DMS114 treated with DMSO at 0.1 percent for 48 hours (cell line): ENCODE measurements around the gene MYCN.
"Not testable (repeated sequence)": the region's sequence is repeated elsewhere in the genome, so short reads cannot be mapped to it uniquely, and the experiment has no call there.

ENCODE experiments used
- DNase-seq: peaks from one replicate; lab custom pipeline; 2025; ENCODE audit not compliant: unreplicated experiment; lab: John Stamatoyannopoulos, UW

MYCN gene

DNA sequence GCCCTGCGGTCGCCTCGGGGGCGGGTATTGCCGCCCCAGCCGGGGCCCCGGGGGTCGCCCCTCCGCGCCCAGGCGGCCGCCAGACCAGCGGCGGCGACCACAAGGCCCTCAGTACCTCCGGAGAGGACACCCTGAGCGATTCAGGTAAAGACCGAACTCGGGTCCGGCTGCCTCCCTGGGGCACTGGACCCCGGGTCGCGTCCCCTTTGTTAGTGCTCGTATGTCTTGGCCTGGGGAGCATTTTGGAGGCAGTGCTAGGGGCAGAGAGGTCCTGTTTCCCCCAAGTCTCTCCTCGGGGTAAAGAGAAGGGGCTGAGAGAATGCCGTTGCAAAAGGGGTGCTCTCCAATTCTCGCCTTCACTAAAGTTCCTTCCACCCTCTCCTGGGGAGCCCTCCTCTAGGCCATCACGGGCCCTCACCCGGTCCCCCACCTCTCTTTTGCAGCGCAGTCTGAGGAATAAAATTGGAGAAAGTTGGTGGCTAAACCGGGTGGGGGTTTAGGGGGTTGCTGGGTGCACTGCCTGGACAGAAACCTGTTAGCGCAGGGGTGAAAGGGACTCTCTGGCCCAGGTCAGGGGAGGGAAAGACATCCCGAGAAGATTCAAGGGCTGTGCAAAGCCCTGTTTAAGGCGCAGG, 2.5 kb downstream of the MYCN start:
- DNase-seq = no peak

- no peak for DNase-seq
Observed at GRCh38 chr2:15943378-15944280, 3.3 kb downstream of the MYCN start.

DNA sequence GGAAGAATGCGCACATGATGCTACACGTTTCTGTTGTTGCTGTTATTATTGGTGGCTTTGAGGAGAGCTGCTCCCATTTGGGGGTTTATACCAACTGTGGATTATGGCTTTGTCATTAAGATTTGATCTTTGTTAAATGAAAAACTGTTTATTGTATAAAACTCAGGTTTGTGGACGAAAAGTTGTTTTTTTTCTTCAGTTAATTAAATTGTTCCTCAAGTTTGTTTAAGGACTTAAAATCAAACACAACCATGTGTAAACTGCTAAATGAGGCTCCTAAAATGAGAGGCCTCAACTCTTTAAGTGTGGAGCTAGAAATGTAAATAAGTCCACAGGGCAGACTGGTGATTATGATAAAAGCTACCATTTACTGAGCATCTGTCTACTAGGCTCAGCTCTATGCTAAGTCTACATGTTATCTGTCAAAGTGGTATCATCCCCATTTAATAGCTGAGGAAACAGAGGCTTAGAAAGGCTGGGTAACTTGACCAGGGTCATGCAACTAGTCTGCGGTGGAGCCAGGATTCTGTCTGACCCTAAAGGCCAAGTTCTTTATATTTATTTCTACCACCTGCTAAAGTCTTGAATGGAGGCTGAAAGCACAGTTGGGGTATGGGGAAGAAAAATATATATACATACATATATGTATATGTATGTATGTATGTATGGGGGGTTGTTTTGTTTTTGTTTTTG, 4.1 kb downstream of the MYCN start:
- no peak for DNase-seq

- DNase-seq = no peak
Observed at GRCh38 chr2:15945909-15946705, 5.8 kb downstream of the MYCN start.

- no peak for DNase-seq
Observed at GRCh38 chr2:15946983-15947382, 6.6 kb downstream of the MYCN start.

GRCh38 chr2:15947431-15947830, 7.1 kb downstream of the MYCN start:
- no peak for DNase-seq

DNA sequence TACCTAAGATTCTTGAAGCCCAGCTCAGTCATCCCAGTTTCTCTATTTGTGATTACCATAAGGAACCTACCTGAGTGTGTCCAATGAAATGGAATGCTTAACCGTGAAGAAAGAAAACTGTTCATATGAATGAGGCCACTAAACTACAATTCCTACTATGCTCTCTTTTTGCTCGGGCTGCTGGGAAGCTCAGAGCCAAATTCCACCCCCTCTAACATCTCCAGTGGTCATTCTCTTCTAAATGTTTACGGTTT, 8.3 kb downstream of the MYCN start:
- DNase-seq = no peak

DNA sequence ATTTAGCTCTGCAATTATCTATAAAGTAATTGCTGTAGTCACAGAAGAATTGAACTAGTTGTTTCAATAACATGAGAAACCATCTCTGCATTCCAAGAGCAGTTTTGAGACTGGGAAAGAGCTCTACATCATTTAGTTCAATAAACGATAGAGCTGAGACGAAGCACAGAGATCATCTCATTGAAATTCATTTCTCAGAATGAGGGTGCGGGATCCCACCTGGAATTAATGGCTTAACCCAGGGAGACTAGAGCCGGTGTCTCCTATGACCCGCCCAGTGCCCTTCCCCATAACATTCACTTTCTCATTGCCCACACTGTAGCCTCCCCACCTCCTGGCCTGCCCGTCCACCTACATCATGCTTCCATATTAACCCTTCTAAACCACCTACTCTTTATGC, 8.8 kb downstream of the MYCN start:
- no peak for DNase-seq

GRCh38 chr2:15949551-15949950, 9.2 kb downstream of the MYCN start:
- DNase-seq = no peak

DNA sequence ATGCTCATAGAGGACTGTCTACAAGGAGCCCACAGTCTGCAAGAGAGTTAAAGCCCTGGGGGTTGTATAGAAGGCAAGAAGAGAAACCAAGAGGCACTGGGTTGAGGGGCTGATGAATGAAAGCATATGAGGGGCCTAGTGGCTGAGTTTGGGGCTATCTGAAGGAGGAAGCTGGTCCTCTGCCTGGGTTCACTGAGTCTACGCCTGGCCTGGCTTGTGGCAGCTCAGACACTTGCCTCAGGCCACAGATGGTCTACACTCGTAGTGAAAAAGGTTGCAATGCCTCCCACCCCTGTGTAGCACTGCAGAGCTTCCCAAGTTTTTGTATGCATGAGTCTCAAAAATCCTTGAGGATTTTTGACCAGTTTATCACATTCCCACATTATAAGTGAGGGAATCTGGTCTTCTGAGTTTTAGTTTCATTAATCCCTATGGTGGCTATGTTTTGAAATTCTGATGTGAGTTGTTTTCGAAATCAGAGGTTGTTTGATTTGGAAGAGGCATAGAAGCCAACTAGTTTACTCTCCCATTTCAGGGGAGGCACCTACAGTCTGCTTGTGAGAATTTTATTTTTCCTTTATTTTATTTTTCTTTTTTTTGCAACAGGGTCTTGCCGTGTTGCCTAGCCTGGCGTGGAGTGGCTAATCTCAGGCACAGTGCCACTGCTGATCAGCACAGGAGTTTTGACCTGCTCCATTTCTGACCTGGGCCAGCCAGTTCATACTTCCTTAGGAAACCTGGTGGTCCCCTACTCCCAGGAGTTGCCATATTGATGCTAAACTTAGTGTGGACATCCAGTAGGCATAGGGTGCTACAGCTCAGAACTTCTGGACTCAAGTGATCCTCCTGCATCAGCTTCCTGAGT, 10.0 kb downstream of the MYCN start:
- DNase-seq = no peak

DNA sequence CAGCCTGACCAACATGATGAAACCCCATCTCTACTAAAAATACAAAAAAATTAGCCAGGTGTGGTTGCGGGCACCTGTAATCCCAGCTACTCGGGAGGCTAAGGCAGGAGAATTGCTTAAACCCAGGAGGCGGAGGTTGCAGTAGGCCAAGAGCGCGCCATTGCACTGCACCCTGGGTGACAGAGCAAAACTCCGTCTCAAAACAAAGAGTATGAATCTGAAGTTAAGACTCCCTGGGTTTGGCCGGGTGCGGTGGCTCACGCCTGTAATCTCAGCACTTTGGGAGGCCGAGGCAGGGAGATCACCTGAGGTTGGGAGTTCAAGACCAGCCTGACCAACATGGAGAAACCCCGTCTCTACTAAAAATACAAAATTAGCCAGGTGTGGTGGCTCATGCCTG, 11.6 kb downstream of the MYCN start:
- not testable (repeated sequence) for DNase-seq

DNA sequence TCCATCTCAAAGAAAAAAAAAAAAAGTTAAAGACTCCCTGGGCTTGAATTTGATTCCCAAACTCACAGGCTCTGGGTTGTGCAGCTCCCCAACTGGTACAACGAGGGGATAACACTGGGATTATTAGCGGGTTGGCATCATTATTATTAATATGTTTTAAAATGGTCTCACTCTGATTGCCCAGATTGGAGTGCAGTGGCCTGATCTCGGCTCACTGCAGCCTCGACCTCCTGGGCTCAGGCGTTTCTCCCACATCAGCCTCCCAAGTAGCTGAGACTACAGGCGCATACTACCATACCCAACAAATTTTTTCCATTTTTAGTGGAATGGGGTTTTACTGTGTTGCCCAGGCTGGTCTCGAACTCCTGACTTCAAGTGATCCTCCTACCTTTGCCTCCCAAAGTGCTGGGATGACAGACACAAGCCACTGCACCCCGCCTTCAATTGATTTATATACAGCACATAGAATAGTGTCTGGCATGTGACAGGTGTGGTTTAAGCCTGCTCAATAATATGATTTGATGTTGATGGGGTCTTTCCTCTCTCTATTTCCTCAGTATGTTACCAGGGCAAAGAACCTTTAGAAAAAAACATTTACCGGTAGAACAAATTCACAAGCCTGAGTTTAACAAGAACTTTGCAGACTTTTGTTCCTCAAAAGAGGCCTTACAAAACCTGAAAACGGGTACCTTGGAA, 12.2 kb downstream of the MYCN start:
- DNase-seq = no peak

DNA sequence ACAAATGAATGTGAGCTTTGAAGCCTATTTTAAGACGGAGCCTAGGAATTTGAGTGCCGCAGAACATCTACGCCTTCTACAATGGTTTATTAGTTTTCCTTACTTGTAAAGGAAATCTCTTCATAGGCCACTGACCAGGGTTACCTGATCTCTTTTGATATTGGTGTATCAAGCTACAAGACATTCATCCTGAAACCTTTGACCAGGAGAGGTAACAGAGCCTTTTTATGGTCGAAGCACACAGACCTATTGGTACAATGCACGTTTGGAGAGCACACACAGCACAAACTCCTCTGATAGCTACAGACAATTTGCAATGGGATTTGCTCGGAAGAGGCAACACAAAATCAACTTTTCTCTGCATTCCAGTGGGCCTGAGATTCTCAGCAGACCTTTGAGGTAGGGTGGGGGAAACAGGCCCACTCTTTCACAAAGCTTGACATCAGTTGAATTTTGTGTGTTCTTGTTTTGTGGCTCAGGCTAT, 12.8 kb downstream of the MYCN start:
- DNase-seq = no peak

DNA sequence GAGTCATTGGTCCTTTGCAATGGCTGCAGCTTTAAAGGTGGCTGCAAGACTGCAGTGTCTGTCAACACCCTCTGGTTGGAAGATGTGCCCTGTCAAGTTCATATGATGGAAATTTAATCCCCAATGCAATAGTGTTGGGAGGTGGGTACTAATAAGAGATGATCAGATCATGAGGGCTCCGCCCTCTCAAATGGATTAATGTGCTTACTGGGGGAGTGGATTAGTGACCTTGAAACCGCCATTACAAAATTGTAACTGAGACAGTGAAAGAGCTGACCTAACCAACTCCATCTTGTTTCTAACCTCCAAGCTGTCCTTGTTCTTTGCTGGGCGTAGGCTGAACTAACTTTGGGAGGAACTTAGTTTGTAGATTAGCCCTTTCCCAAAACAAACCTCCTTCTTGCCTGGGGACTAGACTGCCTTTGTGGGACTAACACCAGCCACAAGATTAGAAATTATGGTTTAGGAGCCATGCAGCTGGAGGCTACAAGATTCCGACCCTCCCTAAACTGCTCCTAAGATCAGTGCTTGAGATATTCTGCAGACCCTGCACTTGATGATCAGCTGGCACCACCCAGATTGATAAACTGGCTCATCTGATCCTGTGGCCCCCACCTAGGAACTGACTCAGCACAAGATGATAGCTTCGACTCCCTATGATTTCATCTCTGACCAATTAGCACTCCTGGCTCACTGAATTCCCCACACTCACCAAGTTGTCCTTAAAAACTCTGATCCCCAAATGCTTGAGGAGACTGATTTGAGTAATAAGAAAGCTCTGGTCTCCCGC, 13.7 kb downstream of the MYCN start:
- no peak for DNase-seq

GRCh38 chr2:15954761-15955160, 14.4 kb downstream of the MYCN start:
- no peak for DNase-seq

GRCh38 chr2:15955232-15955988, 15.1 kb downstream of the MYCN start:
- no peak for DNase-seq

DNA sequence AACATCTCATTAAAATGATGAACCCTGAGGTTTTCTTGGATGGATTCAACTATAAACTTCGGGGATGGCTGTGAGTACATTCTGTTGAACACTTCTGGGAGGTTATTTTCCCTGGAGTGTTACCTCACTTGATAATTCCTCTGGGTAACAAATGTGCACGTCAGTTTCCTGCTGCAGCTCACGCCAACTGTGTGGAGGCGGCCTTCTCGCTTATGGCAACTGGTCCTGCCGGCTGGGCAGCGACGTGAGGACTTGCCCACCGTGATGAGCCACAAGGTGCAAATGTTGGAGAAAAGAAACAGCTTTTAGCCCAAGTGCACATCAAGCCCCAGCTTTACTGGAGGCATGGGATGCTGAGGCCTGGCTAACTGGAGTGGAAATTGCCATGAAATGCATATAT, 15.9 kb downstream of the MYCN start:
- DNase-seq = no peak
